Tibial artery (tissue), 4 donors: ENCODE data around the gene KRT33A.

Experiments
- DNase-seq, 2 donors: peaks; one replicate each; pipeline ENCODE4 v3.0.0-alpha.2; 2019
- H3K27ac ChIP-seq, 2 donors: fragments of 200-600 bp; sonication (generic) in 1 of 2; 1 replicate in 1 of 2; 2 replicates in 1 of 2; pipeline ENCODE4 v1.5.1; 2018 to 2019; ENCODE audit warnings: mild to moderate bottlenecking in 1 of 2
- H3K27me3 ChIP-seq, 2 donors: fragments of 200-600 bp; sonication (generic) in 1 of 2; one replicate each; pipeline versions ENCODE4 v1.5.1 to v1.6.0; 2016 to 2019
- H3K36me3 ChIP-seq, 3 donors: fragments of 200-600 bp; sonication (generic) in 2 of 3; one replicate each; pipeline ENCODE4 v1.5.1; 2016 to 2019; ENCODE audit warnings: mild to moderate bottlenecking in 2 of 3
- H3K4me1 ChIP-seq, 4 donors: fragments of 200-600 bp; sonication (generic) in 2 of 4; 1 replicate in 3 of 4; 2 replicates in 1 of 4; pipeline ENCODE4 v1.5.1; 2016 to 2019
- H3K4me3 ChIP-seq, 2 donors: fragments of 200-600 bp; sonication (generic) in 1 of 2; 1 replicate in 1 of 2; 2 replicates in 1 of 2; pipeline ENCODE4 v1.5.1; 2018 to 2019; ENCODE audit warnings: mild to moderate bottlenecking in 2 of 2
- H3K9me3 ChIP-seq, 3 donors: fragments of 200-600 bp; sonication (generic) in 1 of 3; one replicate each; pipeline ENCODE4 v1.5.1; 2016 to 2019
- intact Hi-C: fragments of 100-400 bp; cut with DNase I; formaldehyde crosslinking; loops from one replicate; pipeline ENCODE4 v1.15.0; 2023; ENCODE audit warnings: low total_unique reads
- TF ChIP-seq, protein P1 (sequence below), 2 experiments: fragments of 200-600 bp in 1 of 2; fragments of 450-650 bp in 1 of 2; IDR thresholded peaks; one replicate each; pipeline ENCODE4 v1.5.1; 2017 to 2019; ENCODE audit warnings: antibody characterized with exemption in 2 of 2, mild to moderate bottlenecking in 1 of 2, moderate library complexity in 1 of 2

The KRT33A gene

DNA sequence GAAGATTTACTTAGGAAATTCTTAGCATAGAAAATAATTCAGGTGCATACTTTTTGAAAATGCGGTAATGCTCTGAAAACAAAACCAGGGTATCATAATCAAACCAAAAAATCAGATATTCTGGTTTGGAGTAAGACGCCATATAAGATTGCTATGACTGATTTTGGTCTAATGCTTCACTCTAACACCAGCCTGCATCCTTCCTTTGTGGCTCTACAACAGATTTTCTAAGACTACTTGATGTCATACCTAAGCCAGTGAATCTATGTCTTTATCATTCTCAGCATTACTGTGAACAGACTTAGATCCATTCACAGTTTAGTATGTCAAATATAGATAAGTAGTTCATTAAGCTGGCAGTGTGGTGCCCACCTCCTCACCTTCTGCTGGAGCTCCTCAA lies 18.4 kb upstream of the KRT33A start:
- TF ChIP-seq, protein P1, sequence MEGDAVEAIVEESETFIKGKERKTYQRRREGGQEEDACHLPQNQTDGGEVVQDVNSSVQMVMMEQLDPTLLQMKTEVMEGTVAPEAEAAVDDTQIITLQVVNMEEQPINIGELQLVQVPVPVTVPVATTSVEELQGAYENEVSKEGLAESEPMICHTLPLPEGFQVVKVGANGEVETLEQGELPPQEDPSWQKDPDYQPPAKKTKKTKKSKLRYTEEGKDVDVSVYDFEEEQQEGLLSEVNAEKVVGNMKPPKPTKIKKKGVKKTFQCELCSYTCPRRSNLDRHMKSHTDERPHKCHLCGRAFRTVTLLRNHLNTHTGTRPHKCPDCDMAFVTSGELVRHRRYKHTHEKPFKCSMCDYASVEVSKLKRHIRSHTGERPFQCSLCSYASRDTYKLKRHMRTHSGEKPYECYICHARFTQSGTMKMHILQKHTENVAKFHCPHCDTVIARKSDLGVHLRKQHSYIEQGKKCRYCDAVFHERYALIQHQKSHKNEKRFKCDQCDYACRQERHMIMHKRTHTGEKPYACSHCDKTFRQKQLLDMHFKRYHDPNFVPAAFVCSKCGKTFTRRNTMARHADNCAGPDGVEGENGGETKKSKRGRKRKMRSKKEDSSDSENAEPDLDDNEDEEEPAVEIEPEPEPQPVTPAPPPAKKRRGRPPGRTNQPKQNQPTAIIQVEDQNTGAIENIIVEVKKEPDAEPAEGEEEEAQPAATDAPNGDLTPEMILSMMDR (IDR thresholded peaks at IDR 0.05): no peak
- Histone ChIP-seq H3K9me3 (no peaks in the 10 kb centered on the region), H3K27ac (no peak overlapping the region), H3K4me3 (no peak overlapping the region), H3K36me3 (no peaks in the 10 kb centered on the region), H3K4me1 (no peaks in the 10 kb centered on the region), H3K27me3 (no peaks in the 10 kb centered on the region)
- intact Hi-C loops: no loop called here
- DNase-seq: no peak

DNA sequence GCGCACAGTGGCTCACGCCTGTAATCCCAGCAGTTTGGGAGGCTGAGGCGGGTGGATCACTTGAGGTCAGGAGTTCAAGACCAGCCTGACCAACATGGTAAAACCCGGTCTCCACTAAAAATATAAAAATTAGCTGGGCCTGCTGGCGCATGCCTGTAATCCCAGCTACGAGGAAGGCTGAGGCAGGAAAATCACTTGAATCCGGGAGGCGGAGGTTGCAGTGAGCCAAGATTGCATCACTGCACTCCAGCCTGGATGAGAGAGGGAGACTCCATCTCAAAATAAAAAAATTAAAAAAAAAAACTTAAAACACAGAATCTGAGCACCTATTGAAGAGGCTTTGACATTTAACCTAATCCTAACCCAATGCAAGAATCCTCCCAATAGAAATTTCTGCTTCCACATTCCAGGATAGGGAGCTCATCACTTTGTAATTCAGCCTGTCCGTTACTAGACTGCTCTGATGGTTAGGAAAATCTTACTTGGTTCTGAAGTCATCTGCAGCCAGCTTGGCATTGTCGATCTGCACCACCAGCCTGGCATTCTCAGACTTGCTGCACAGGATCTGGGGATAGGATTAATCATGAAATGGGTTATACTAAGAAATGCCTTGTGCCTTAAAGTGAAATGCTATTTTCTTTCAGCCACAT lies 16.9 kb upstream of the KRT33A start:
- Histone ChIP-seq H3K36me3 (no peaks in the 10 kb centered on the region), H3K27ac (no peak overlapping the region), H3K9me3 (no peaks in the 10 kb centered on the region), H3K27me3 (no peaks in the 10 kb centered on the region), H3K4me3 (no peak overlapping the region), H3K4me1 (no peaks in the 10 kb centered on the region)
- intact Hi-C loops: no loop called here
- DNase-seq: no peak
- TF ChIP-seq, protein P1 (IDR thresholded peaks at IDR 0.05): no peak

DNA sequence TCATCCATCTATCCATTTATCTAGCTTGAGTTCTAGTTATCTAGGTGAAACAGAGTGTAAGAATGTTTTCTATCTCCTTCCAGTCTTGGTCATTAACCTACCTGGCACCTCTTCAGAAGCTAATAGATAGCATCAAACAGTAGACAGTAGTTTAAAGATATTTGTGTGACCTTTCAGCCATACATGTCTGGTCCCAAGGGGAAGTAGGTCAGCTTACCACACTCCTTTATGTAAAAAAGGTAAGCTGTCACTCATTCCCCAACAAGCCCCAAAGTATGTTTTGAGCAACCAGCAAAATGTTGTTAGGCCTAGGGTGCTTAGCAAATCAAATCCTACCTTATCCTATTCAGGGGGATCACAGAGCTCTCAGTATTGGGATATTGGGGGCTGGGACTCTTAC lies 15.4 kb upstream of the KRT33A start:
- H3K36me3 ChIP-seq: no peaks in the 10 kb centered on the region
- no peaks in the 10 kb centered on the region for H3K27me3 ChIP-seq
- H3K27ac ChIP-seq: no peak overlapping the region
- intact Hi-C loops: no loop called here
- H3K4me1 ChIP-seq: no peaks in the 10 kb centered on the region
- TF ChIP-seq, protein P1 (IDR thresholded peaks at IDR 0.05): no peak
- no peak for DNase-seq
- H3K4me3 ChIP-seq: no peak overlapping the region
- no peaks in the 10 kb centered on the region for H3K9me3 ChIP-seq

DNA sequence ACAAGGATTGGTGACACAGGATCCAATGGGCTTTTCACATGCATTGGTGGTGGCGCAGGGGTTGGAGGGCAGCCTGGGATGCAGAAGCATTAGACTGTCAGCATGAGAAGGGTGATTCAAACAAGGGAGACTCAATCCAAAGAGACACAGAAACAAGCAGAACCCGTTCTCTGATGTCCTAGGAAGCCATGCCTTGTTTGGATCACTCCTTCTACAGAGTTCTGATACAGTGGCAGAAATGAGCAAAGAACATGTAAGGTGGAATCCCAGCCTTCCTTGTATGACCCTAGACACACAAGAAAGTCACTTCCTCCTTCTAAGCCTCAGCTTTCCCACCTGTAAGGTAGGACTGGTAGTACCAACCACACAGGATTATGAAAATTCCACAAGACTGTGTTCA lies 13.3 kb upstream of the KRT33A start:
- no peaks in the 10 kb centered on the region for H3K9me3 ChIP-seq
- H3K4me3 ChIP-seq: no peak overlapping the region
- TF ChIP-seq, protein P1 (IDR thresholded peaks at IDR 0.05): no peak
- H3K36me3 ChIP-seq: no peaks in the 10 kb centered on the region
- intact Hi-C loops: no loop called here
- DNase-seq: no peak
- H3K27me3 ChIP-seq: no peaks in the 10 kb centered on the region
- no peaks in the 10 kb centered on the region for H3K4me1 ChIP-seq
- H3K27ac ChIP-seq: no peak overlapping the region

DNA sequence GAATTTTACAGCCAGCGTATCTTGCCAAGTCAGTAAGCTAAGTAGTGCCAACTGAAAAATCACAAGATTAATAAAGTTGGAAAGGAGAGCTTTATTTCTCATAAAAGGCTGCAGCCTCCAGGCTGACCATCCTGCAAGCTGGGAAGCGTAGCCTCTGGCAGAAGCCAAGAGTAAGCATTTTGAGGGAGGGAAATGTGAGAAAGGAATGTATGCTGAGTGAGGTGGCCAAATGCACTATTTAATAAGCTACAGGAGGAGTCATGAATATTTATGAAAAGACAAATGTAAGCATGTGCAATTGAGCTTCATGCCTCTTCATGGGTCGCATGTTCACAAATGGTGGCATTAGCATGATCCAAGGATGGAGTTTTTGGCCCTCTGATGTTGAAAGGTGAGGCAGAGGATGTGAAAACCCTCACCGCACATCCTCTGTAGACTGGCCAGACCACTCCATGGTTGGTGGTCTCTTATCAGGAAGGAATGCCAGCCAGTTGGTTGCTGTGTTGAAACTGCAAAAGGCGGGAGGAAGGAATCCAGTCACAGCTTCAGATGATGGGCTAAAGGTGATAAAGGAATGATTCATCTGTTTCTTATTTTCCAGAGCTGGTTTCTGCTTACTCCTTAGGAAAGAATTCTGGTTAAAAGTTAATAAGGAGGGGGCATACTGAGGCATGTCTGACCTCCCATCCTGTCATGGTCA lies 9.8 kb upstream of the KRT33A start:
- H3K9me3 ChIP-seq: peaks cover 0 to 5% (median 0%) of the 10 kb centered on the region in 3 donors

More for the DNA sequence above, 9.8 kb upstream of the KRT33A start:
- no peak for DNase-seq
- no peaks in the 10 kb centered on the region for H3K4me1 ChIP-seq
- no peak overlapping the region for H3K4me3 ChIP-seq
- intact Hi-C loops: no loop called here
- H3K27me3 ChIP-seq: no peaks in the 10 kb centered on the region
- TF ChIP-seq, protein P1 (IDR thresholded peaks at IDR 0.05): no peak
- no peaks in the 10 kb centered on the region for H3K36me3 ChIP-seq
- no peak overlapping the region for H3K27ac ChIP-seq
